Common myeloid progenitor, CD34-positive (primary cell): ENCODE measurements around the gene HSD17B4. TPM values are rescaled to one million over a fixed set of nuclear protein-coding genes. Genes with fewer than 3 reads are reported as not detected.
A peak's percentile ranks its signal among the peaks of the same experiment; 100 is the strongest.

Experiments used
- CTCF ChIA-PET: fragments of 350-600 bp; sonication (Branson Sonifier 250); formaldehyde crosslinking; loops from one replicate; lab custom pipeline; 2021; ENCODE audit warnings: antibody characterized with exemption; lab: Charles Lee
- POLR2A ChIA-PET: fragments of 350-600 bp; sonication (Branson Sonifier 250); formaldehyde crosslinking; loops from one replicate; lab custom pipeline; 2021; ENCODE audit warnings: antibody characterized with exemption; lab: Charles Lee
- DNase-seq, 3 donors: peaks; one replicate each; pipeline versions ENCODE4 v3.0.0 to v3.0.0-alpha.2; 2013
- H3K27ac ChIP-seq, 2 experiments: 1 replicate in 1 of 2; 2 replicates in 1 of 2; pipeline ENCODE4 v1.7.0; 2013; ENCODE audit warnings: inconsistent platforms in 2 of 2, low read length in 2 of 2, mild to moderate bottlenecking in 2 of 2, low read depth in 1 of 2, moderate library complexity in 1 of 2; ENCODE audit not compliant: severe bottlenecking in 2 of 2, insufficient read depth in 1 of 2, poor library complexity in 1 of 2
- H3K27me3 ChIP-seq, 5 experiments: replicated peaks in 2 of 5; 1 replicate in 3 of 5; 2 replicates in 2 of 5; pipeline versions ENCODE4 v1.6.1 to v1.7.0; 2013; ENCODE audit warnings: low read length in 4 of 5, mild to moderate bottlenecking in 2 of 5, moderate library complexity in 2 of 5, inconsistent platforms in 1 of 5; ENCODE audit not compliant: insufficient read depth in 5 of 5, control insufficient read depth in 4 of 5
- H3K36me3 ChIP-seq, 4 experiments: 1 replicate in 2 of 4; 2 replicates in 2 of 4; pipeline versions ENCODE4 v1.6.1 to v1.7.0; 2013; ENCODE audit warnings: low read length in 3 of 4, control low read depth in 1 of 4, mild to moderate bottlenecking in 1 of 4; ENCODE audit not compliant: control insufficient read depth in 4 of 4, insufficient read depth in 4 of 4
- H3K4me1 ChIP-seq, 4 experiments: 1 replicate in 3 of 4; 2 replicates in 1 of 4; pipeline versions ENCODE4 v1.6.1 to v1.7.1; 2013; ENCODE audit warnings: low read length in 3 of 4, mild to moderate bottlenecking in 3 of 4, control low read depth in 1 of 4, inconsistent platforms in 1 of 4, moderate library complexity in 1 of 4; ENCODE audit not compliant: control insufficient read depth in 4 of 4, insufficient read depth in 4 of 4; ENCODE audit errors: control extremely low read depth in 1 of 4
- H3K4me3 ChIP-seq, 7 experiments: 1 replicate in 4 of 7; 2 replicates in 3 of 7; pipeline versions ENCODE4 v1.5.1 to v1.7.0; 2013; ENCODE audit warnings: mild to moderate bottlenecking in 7 of 7, low read length in 6 of 7, moderate library complexity in 6 of 7, inconsistent platforms in 2 of 7, low read depth in 2 of 7, control low read depth in 1 of 7; ENCODE audit not compliant: insufficient read depth in 4 of 7, control insufficient read depth in 1 of 7; ENCODE audit errors: extremely low read depth in 1 of 7
- H3K9me3 ChIP-seq, 5 experiments: 1 replicate in 4 of 5; 2 replicates in 1 of 5; pipeline versions ENCODE4 v1.6.1 to v1.7.1; 2013; ENCODE audit warnings: low read length in 4 of 5, mild to moderate bottlenecking in 2 of 5, inconsistent platforms in 1 of 5, low read depth in 1 of 5, moderate library complexity in 1 of 5; ENCODE audit not compliant: control insufficient read depth in 4 of 5, insufficient read depth in 2 of 5; ENCODE audit errors: control extremely low read depth in 1 of 5
- WGBS: methylation state at CpG from one replicate; pipeline ENCODE4 v1.1.5; 2013; ENCODE audit not compliant: insufficient coverage; 5-methylcytosine and 5-hydroxymethylcytosine counted together
- polyA plus RNA-seq: library from polyadenylated mRNA; unstranded; fragments of 120-200 nt; gene quantifications from one replicate; pipeline ENCODE4 v1.2.1, GENCODE V29; 2013

HSD17B4 gene, protein sequence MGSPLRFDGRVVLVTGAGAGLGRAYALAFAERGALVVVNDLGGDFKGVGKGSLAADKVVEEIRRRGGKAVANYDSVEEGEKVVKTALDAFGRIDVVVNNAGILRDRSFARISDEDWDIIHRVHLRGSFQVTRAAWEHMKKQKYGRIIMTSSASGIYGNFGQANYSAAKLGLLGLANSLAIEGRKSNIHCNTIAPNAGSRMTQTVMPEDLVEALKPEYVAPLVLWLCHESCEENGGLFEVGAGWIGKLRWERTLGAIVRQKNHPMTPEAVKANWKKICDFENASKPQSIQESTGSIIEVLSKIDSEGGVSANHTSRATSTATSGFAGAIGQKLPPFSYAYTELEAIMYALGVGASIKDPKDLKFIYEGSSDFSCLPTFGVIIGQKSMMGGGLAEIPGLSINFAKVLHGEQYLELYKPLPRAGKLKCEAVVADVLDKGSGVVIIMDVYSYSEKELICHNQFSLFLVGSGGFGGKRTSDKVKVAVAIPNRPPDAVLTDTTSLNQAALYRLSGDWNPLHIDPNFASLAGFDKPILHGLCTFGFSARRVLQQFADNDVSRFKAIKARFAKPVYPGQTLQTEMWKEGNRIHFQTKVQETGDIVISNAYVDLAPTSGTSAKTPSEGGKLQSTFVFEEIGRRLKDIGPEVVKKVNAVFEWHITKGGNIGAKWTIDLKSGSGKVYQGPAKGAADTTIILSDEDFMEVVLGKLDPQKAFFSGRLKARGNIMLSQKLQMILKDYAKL
- polyA plus RNA-seq = 139 TPM

DNA sequence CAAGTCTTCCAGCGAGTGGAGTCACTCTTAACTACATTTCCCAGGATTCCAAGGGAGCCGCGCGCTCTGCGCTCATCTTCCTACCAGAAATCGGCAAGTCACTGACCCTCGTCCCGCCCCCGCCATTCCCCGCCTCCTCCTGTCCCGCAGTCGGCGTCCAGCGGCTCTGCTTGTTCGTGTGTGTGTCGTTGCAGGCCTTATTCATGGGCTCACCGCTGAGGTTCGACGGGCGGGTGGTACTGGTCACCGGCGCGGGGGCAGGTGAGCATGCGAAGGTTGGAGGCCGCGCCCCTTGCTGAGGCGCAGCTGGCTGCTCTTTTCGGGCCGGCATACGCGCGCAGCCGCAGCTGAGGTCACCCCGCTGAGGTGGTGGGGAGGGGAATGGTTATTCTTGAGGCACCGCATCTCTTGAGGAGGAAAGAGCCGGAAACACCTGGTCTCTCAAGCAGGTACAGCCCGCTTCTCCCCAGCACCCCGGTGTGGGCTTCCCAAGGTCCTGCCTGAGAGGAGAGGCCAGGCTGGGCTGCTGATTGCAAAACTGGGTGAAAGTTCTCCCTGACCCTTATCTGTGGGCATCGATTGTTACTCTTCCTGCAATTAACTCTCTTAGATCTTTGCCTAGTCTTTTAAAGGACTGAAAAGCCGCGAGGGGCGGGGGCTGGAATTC, at the start of gene HSD17B4:
HSD17B4 (plus strand) TSS at position 125 of the 667 bp plus-strand sequence; CDS start at position 204, 79 bp downstream.
- WGBS = 0% methylated on average over 33 of the region's 42 CpGs
- peaks cover 0 to 16% (median 9%) of the 10 kb centered on the region in 4 experiments for H3K4me1 ChIP-seq
- H3K36me3 ChIP-seq = peaks cover 0 to 11% (median 4%) of the 10 kb centered on the region in 4 experiments
- peak within 1 kb of the TSS; percentile 72 to 83 for H3K27ac ChIP-seq
- peak; percentile 90 to 96 (median 95) for DNase-seq
- H3K27me3 ChIP-seq = no peaks in the 10 kb centered on the region
- CTCF ChIA-PET = interaction anchor here (0.9 kb wide), 1 partner anchor 13 kb away, joined by 3 read pairs; no protein-coding TSS in a partner anchor
- POLR2A ChIA-PET = no interaction called here
- H3K4me3 ChIP-seq = peak within 1 kb of the TSS; percentile 72 to 96 (median 87)
- H3K9me3 ChIP-seq = peaks cover 0 to 18% (median 14%) of the 10 kb centered on the region in 5 experiments

DNA sequence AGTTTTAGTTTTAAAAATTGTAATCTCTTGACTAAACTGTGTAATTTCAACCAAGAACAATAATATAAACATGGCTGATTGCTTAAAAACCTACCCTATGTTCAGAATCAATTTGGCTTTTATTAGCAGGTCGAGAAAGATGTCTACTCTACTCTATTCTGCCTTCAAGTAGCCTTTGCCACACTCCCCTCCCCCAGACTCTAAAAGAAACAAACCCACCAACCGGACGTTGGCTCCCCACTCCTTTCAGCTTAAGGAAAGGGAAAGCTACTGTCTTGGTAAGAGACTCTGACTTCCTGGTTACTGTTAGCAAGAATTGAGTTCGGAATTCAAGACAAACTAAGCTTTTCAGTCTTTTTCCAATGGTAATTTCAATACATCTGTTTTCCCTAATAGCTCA, 49.7 kb upstream of the HSD17B4 start:
- 100% methylated on average over 3 of the region's 4 CpGs for WGBS
- peaks cover 4 to 9% (median 5%) of the 10 kb centered on the region in 4 experiments for H3K4me1 ChIP-seq
- H3K27ac ChIP-seq = no peak overlapping the region
- H3K4me3 ChIP-seq = no peak overlapping the region
- H3K27me3 ChIP-seq = no peaks in the 10 kb centered on the region
- no peaks in the 10 kb centered on the region for H3K9me3 ChIP-seq
- CTCF ChIA-PET = interaction anchor here (1.1 to 3.7 kb wide), 2 partner anchors 9 to 37 kb away, joined by 3 to 29 read pairs; no protein-coding TSS in a partner anchor
- no peaks in the 10 kb centered on the region for H3K36me3 ChIP-seq
- DNase-seq = no peak
- POLR2A ChIA-PET = no interaction called here

DNA sequence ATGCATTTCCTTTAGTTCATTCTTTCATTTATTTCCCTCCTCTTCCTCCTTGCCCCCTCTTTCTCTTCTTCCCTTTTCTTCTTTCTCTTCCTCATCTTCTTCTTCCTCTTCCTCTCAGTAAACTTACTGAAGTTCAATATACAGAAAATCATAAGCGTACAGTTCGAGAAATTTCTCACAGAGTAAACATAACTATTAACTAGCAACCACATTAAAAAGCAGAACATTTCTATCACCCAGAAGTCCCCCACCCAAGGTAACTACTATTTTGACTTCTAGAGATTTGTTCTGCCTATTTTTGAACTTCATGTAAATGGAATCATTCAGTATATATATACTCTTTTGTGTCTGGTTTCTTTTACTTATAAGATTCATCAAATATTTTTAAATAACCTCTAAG, 48.3 kb upstream of the HSD17B4 start:
- Histone ChIP-seq H3K27me3 (no peaks in the 10 kb centered on the region), H3K9me3 (no peaks in the 10 kb centered on the region), H3K4me1 (peaks cover 0 to 3% (median 0%) of the 10 kb centered on the region in 4 experiments), H3K36me3 (no peaks in the 10 kb centered on the region), H3K4me3 (no peak overlapping the region), H3K27ac (no peak overlapping the region)
- no peak for DNase-seq
- WGBS = no CpG with 5 or more reads among the region's 2 CpGs
- POLR2A ChIA-PET = no interaction called here
- CTCF ChIA-PET = interaction anchor here (1.4 kb wide), 2 partner anchors 19 to 36 kb away, joined by 3 to 4 read pairs; no protein-coding TSS in a partner anchor

DNA sequence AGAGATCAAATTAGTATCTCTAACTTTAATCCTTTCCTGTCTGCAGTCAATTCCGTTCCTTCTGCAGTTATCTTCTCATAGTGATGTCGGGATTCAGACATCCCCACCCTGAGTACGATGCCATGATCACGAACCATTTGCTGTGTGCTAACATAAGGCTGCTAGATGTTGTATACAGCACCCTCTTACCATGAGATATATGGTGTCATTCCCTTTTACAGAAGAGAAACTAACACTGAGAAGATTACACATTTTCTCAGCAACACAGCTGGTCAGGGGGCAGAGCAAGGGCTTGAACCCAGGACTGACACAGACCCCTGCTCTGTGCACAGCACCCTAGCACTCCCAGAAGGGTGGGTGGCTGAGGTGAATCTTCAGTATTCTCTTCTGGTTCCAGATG, 46.9 kb upstream of the HSD17B4 start:
- ChIA-PET POLR2A (no interaction called here), CTCF (interaction anchor here (1.4 to 1.5 kb wide), 2 partner anchors 24 to 37 kb away, joined by 3 to 4 read pairs; no protein-coding TSS in a partner anchor)
- Histone ChIP-seq H3K36me3 (no peaks in the 10 kb centered on the region), H3K4me1 (no peaks in the 10 kb centered on the region), H3K4me3 (no peak overlapping the region), H3K9me3 (no peaks in the 10 kb centered on the region), H3K27ac (no peak overlapping the region), H3K27me3 (no peaks in the 10 kb centered on the region)
- WGBS = 69% methylated on average over 2 of the region's 4 CpGs
- DNase-seq = peak in 1 of 3 donors; percentile 23

DNA sequence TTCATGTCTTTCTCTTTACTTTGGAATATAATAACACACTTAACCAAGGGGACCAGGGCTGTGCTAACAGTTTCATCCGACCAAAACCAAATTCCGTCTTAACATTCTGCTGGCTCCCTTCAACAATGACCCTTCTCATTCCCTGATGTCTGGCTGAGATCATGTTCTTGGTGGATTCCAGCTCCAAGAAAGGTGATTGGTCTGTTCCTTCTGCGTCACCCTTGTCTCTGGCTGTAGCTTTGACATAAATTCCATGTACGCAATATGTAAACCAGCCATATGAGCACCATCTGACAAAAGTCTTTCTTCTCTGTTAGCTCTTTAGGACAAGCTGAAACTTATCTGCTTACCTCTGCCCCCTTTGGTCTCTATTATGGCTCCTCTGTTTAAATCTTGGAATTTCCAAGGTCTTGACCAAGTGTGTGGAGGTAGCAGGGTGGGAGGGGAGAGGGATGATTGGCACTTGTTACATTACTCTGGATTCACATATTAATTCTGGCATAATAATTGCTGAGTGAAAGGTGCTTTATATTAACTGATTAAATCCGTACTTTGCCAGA, 45.7 kb upstream of the HSD17B4 start:
- ChIA-PET CTCF (interaction anchor here (1.0 to 1.5 kb wide), 2 partner anchors 25 to 91 kb away, joined by 3 read pairs; no protein-coding TSS in a partner anchor), POLR2A (no interaction called here)
- Histone ChIP-seq H3K27ac (no peak overlapping the region), H3K36me3 (no peaks in the 10 kb centered on the region), H3K4me3 (no peak overlapping the region), H3K9me3 (no peaks in the 10 kb centered on the region), H3K27me3 (no peaks in the 10 kb centered on the region), H3K4me1 (peaks cover 0 to 3% (median 2%) of the 10 kb centered on the region in 4 experiments)
- DNase-seq = no peak
- 100% methylated on average over 5 of the region's 5 CpGs for WGBS

DNA sequence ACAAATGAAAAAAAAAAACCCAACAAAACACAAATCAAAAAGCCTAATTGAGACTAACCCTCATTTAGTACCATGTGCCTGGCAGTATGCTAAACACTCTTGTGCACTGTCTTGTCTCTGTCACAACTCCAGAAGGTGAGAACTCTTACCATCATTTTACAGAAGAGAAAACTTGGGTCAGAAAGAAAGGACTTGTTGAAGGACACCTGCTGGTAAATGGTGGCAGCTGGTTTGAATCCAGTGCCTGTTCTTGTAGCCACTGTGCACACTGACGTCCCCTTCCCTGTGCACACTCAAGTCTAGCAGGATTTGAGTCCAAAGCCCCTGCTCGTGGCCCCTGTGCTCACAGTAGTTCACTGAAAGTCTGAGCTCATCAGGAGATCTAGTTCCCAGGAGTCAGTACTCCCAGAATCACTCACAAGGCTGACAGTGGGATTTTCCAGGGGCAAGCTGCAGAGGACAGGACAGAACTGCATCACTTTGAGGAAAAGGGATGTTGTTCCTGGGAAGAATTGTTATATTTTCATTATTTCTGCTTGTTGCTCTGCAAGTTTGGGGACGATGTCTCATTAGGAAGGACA, 43.0 kb upstream of the HSD17B4 start:
- H3K27ac ChIP-seq = no peak overlapping the region
- no peaks in the 10 kb centered on the region for H3K27me3 ChIP-seq
- DNase-seq = no peak
- H3K9me3 ChIP-seq = no peaks in the 10 kb centered on the region
- CTCF ChIA-PET = interaction anchor here (0.5 to 6.1 kb wide), 12 partner anchors 9 to 421 kb away, joined by 3 to 76 read pairs (median 3); partner anchors contain the start of gene DTWD2
- POLR2A ChIA-PET = interaction anchor here (0.9 kb wide), 1 partner anchor 93 kb away, joined by 3 read pairs; no protein-coding TSS in a partner anchor
- H3K4me1 ChIP-seq = peaks cover 0 to 15% (median 7%) of the 10 kb centered on the region in 4 experiments
- no peak overlapping the region for H3K4me3 ChIP-seq
- H3K36me3 ChIP-seq = no peaks in the 10 kb centered on the region
- WGBS = 88% methylated on average over 2 of the region's 3 CpGs
